GM21360 (cell line): ENCODE results near the gene RAMP2.
"Not testable (repeated sequence)": the region's sequence is repeated elsewhere in the genome, so short reads cannot be mapped to it uniquely, and the experiment has no call there.

Source experiments
- ATAC-seq: cut with Tn5 transposase; IDR thresholded peaks from one replicate; pipeline ENCODE4 v1.9.1; 2021; ENCODE audit warnings: mild to moderate bottlenecking, moderate library complexity; ENCODE audit not compliant: unreplicated experiment

The RAMP2 gene, protein sequence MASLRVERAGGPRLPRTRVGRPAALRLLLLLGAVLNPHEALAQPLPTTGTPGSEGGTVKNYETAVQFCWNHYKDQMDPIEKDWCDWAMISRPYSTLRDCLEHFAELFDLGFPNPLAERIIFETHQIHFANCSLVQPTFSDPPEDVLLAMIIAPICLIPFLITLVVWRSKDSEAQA

GRCh38 chr17:42760652-42761581, at the start of gene RAMP2:
Gene RAMP2, plus strand, starts transcription at chr17:42761227. Its CDS starts 35 bp downstream, at chr17:42761262.
- no peak for ATAC-seq

GRCh38 chr17:42720996-42721583, 39.9 kb upstream of the RAMP2 start:
- ATAC-seq = no peak

DNA sequence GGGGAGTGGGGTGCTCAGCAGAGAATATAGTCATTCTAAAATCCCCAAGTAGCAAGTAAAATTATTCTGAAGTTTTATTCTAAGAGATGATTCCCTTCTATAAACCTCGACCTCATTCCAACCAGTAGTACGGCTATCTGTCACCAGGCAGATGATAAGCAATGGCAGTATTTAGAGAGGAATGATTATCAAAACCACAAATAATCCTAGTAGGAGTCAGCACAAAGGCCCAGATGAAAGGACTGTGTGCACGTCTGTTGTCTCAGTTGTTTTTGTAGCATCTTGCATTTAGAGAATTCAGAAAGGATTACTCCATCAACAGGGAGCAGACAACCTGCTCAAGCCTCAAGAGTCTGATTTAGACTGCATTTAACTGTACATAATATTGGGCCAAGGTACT, 37.4 kb upstream of the RAMP2 start:
- no peak for ATAC-seq

DNA sequence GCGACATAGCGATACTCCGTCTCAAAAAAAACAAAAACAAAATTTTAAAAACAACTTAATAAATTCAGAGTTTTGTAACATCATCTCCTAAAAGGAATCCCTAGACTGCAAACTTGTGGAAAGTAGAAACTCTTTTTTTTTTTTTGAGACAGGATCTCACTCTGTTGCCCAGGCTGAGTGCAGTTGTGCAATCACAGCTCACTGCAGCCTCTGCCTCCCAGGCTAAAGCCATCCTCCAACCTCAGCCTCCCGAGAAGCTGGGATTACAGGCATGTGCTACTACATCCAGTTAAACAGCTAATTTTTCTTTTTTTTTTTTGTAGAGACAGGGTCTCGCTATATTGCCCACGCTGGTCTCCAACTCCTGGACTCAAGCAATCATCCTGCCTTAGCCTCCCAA, 35.9 kb upstream of the RAMP2 start:
- no peak for ATAC-seq

- ATAC-seq = no peak
These were observed 20.3 kb upstream of the RAMP2 start for GRCh38 chr17:42740699-42741098.

- ATAC-seq = not testable (repeated sequence)
These were observed 18.1 kb upstream of the RAMP2 start for GRCh38 chr17:42742916-42743315.

- ATAC-seq = no peak
These were observed 17.3 kb upstream of the RAMP2 start for GRCh38 chr17:42743595-42744282.

- peak; percentile 49 for ATAC-seq
These were observed 16.7 kb upstream of the RAMP2 start for GRCh38 chr17:42744283-42744805.

DNA sequence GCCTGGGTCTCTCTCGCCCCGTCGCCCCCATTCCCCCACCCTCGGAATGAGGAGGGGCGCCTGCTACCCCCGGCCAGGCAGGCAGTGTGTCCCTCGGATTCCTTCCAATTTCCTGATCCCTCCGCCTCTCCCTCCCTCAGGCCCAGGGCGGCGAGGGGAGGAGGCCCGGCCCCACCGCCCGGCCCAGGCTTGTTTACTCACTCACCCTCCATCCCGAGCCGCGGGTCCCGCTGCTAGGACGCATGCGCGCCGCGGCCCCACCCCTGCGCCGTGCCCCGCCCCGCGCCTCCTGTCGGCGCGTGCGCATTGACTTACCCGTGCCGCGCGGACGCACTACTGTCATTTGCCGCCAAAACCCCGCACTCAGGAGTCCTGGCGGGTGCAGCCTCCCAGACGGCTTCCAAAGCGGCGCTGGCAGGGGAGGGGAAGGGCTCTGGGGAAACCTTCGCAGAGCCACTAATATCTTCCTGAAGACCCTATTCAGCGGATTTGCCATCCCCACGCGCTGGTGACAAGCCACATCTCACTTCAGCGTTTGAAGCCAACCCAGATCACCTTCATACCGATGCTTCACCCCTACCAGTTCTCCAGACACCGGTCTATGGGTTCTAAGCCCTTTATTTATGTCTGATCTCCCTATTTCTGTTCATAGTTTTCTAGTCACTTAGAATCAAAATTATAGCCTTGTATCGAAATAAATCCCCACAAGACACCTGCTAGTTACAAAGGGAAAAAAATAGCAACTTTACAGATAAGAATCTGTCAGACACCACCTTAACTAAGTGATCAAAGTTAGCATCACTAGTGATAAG, 16.0 kb upstream of the RAMP2 start, which contains the start of gene EZH1:
Gene EZH1, minus strand, starts transcription at position 235 of the 812 bp plus-strand sequence. CDS start 16,099 bp downstream, outside the sequence.
- peak; percentile 73 for ATAC-seq

DNA sequence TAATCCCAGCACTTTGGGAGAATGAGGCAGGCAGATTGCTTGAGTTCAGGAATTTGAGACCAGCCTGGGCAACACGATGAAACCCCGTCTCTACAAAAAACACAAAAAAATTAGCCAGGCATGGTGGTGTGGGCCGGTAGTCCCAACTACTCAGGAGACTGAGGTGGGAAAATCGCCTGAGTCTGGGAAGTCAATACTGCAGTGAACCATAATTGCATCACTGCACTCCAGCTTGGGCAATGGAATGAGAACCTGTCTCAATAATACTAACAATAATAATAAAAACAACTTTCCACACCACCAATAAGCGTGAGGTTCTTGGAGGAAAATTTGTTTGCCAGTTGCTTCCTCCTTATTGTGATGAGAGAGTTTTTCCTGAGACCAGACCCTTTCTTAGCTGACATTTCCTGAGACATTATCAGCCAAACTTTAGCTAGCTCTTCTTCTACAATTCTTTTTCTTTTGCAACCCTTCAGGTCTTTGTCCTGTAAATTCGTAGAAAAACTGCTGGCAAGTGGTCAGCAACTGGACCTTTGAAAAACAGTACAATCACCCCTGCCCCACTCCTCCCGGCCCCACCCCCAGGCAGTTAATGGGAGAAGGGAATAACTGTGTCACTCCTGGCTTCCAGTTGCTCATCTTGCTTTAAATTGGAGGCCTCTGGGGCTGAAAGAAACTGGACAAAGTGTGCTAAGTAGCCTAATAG, 12.7 kb upstream of the RAMP2 start:
- ATAC-seq = no peak

- no peak for ATAC-seq
These were observed 11.9 kb upstream of the RAMP2 start for GRCh38 chr17:42748908-42749798.

GRCh38 chr17:42750739-42751344, 10.2 kb upstream of the RAMP2 start:
- no peak for ATAC-seq

GRCh38 chr17:42751628-42752027, 9.4 kb upstream of the RAMP2 start:
- ATAC-seq = no peak

DNA sequence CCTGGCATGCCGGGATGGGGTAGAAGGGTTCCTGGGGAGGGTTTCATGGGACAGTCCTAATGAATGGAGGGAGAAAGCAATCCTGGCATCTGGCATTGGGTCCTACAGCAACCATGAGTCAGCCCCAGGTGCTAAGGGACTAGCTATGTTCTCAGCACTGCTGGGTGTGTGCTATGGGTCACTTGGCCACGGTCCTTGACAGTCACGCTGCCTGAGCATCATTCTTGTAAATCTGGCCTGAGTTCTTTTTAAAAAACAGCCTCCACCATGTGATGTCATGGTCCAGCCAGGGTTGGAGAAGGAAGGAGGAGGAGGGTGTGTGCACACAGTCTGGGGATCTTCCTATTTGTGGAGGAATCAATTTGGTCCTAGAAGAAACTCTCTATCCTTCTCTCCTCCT, 6.2 kb upstream of the RAMP2 start:
- no peak for ATAC-seq

DNA sequence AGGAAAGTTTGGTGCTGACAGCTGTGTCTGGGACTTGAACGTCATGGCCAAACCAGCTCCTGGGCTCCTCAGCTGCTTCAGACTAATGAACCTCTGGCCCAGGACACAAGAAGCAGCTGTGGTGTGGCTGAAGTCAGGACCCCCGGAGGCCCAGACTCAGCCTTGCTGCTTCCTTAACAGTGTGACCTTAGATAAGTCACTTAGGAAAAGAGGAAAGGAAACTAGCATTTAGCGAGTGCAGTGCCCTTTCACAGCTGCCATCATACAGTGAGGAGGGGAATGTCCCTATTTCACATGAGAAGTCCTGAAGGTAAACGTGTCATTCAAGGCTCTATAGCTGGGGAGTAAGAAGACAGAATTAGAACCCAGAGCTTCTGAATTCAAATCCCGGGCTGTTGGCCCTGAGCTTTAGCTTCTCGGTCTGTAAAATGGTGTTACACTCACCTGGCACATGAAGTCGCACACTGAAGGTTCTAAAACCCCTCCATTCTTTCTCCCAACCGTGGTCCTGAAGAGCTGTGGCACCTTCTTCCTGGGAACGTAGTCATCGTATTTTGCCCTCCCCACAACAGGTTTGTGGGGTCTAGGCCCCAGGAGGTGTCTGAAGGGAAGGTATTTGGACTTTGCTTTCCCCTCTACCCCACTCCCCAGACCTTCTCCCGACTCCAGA, 910 bp upstream of the RAMP2 start:
- ATAC-seq = no peak

GRCh38 chr17:42761638-42762037, 611 bp downstream of the RAMP2 start:
- ATAC-seq = no peak

GRCh38 chr17:42766124-42766523, 5.1 kb downstream of the RAMP2 start:
- no peak for ATAC-seq
